Right ventricle myocardium superior (tissue), 1 donor: ENCODE data around the gene RNF213. TPM values are rescaled to one million over a fixed set of nuclear protein-coding genes. Genes with fewer than 3 reads are reported as not detected.
"Not testable (repeated sequence)": the region's sequence is repeated elsewhere in the genome, so short reads cannot be mapped to it uniquely, and the experiment has no call there.

Source experiments
- ATAC-seq: fragments of 200-7000 bp; cut with Tn5 transposase; one replicate; pipeline ENCODE4 v1.9.1; 2020; ENCODE audit warnings: mild to moderate bottlenecking; ENCODE audit not compliant: poor library complexity
- DNase-seq: peaks from one replicate; pipeline ENCODE4 v3.0.0-alpha.2; 2020
- intact Hi-C: fragments of 100-400 bp; cut with DNase I; formaldehyde crosslinking; loops from one replicate; pipeline ENCODE4 v1.11.2; 2022
- total RNA-seq: library from RNA; stranded (reverse); fragmentation: NEBNext Ultra II Directional; extraction: Animal tissue kit (Norgen Biotek cat#: 25700); gene quantifications from one replicate; pipeline ENCODE4 v1.2.1, GENCODE V29; 2021
- donor health status: DM: no; HTN: yes; CAD: no; lungs with severe emphysema.

The RNF213 gene
- total RNA-seq, 1 donor from 2014 or later, result 29.9 TPM

GRCh38 chr17:80246726-80247125 is 13.9 kb upstream of the RNF213 start:
- DNase-seq, result no peak
- intact Hi-C loops, result no loop called here
- no peak for ATAC-seq

- no peak for DNase-seq
- no peak for ATAC-seq
- intact Hi-C loops, result no loop called here
These were observed 13.1 kb upstream of the RNF213 start for GRCh38 chr17:80247561-80247960.

- intact Hi-C loops, result no loop called here
- no peak for DNase-seq
- ATAC-seq, result no peak
These were observed 12.4 kb upstream of the RNF213 start for GRCh38 chr17:80248001-80248893.

GRCh38 chr17:80248894-80249710 is 11.6 kb upstream of the RNF213 start:
- ATAC-seq (no peak), DNase-seq (no peak)
- intact Hi-C loops, result no loop called here

GRCh38 chr17:80251966-80252365 is 8.7 kb upstream of the RNF213 start:
- intact Hi-C loops, result no loop called here
- ATAC-seq, result no peak
- no peak for DNase-seq

GRCh38 chr17:80252871-80253270 is 7.8 kb upstream of the RNF213 start:
- intact Hi-C loops, result no loop called here
- DNase-seq (peak; percentile 78), ATAC-seq (peak; percentile 80)

- intact Hi-C loops, result no loop called here
- DNase-seq, result no peak
- ATAC-seq, result no peak
These were observed 6.8 kb upstream of the RNF213 start for GRCh38 chr17:80253631-80254395.

GRCh38 chr17:80254396-80255251 is 6.0 kb upstream of the RNF213 start:
- no peak for DNase-seq
- intact Hi-C loops, result no loop called here
- ATAC-seq, result peak; percentile 35

- intact Hi-C loops, result no loop called here
- no peak for DNase-seq
- no peak for ATAC-seq
These were observed 4.7 kb upstream of the RNF213 start for GRCh38 chr17:80256034-80256350.

GRCh38 chr17:80257716-80258213 is 2.9 kb upstream of the RNF213 start:
- ATAC-seq (no peak), DNase-seq (no peak)
- intact Hi-C loops, result no loop called here

- ATAC-seq, DNase-seq, intact Hi-C loops: not testable (repeated sequence)
These were observed 2.4 kb upstream of the RNF213 start for GRCh38 chr17:80258296-80258695.

- DNase-seq, result no peak
- intact Hi-C loops, result no loop called here
These were observed 1.1 kb upstream of the RNF213 start for GRCh38 chr17:80259457-80260068.

GRCh38 chr17:80260069-80260535 is 550 bp upstream of the RNF213 start:
- DNase-seq, result peak; percentile 81
- ATAC-seq, result peak; percentile 80
- intact Hi-C loops, result no loop called here

More at GRCh38 chr17:80259457-80260068, 1.1 kb upstream of the RNF213 start:
- ATAC-seq, result no peak

GRCh38 chr17:80261159-80261894 is 675 bp downstream of the RNF213 start:
- peak; percentile 68 for DNase-seq
- intact Hi-C loops, result no loop called here
- ATAC-seq, result peak; percentile 32

- ATAC-seq, result no peak
- intact Hi-C loops, result no loop called here
These were observed 1.2 kb downstream of the RNF213 start for GRCh38 chr17:80261895-80262279.

GRCh38 chr17:80262291-80262690 is 1.6 kb downstream of the RNF213 start:
- intact Hi-C loops, result no loop called here
- no peak for DNase-seq
- no peak for ATAC-seq

More at GRCh38 chr17:80261895-80262279, 1.2 kb downstream of the RNF213 start:
- no peak for DNase-seq

GRCh38 chr17:80262775-80263244 is 2.2 kb downstream of the RNF213 start:
- intact Hi-C loops, result no loop called here
- no peak for ATAC-seq
- DNase-seq, result no peak
